ENCODE results near the gene ITGB5. TPM values are rescaled to one million over a fixed set of nuclear protein-coding genes. Genes with fewer than 3 reads are reported as not detected.

ITGB5 gene
- polyA plus RNA-seq, 2 of the 4 experiments (the other 2 are of a cell fraction): 201 to 260 TPM

GRCh38 chr3:124834723-124835718 lies 52.1 kb downstream of the ITGB5 start:
- H3K4me3 ChIP-seq: peak overlapping the region; percentile 22; the same call in 1 of the 3 replicates
- TF ChIP-seq EHMT2 (IDR thresholded peaks at IDR 0.05; ENCODE audit: low read depth) (no peak), HMGXB4 (CRISPR knock-in tag; IDR thresholded peaks at IDR 0.05; ENCODE audit: borderline replicate concordance) (no peak), E2F6 (IDR thresholded peaks at IDR 0.05; ENCODE audit: borderline replicate concordance, low read depth) (peak; percentile 81), RAD21 (conservative IDR thresholded peaks at IDR 0.05 in 1 of 2, IDR thresholded peaks at IDR 0.05 in 1 of 2) (peak in 1 of 2 experiments; percentile 5; a peak in 2 of 5 replicates), CEBPB (IDR thresholded peaks at IDR 0.05) (peak in 1 of 2 experiments; percentile 42; a peak in 2 of 4 replicates), PHF8 (IDR thresholded peaks at IDR 0.05; ENCODE audit: borderline replicate concordance, low read depth) (no peak), KDM5A (IDR thresholded peaks at IDR 0.05) (no peak), ESRRA (IDR thresholded peaks at IDR 0.05; ENCODE audit: borderline replicate concordance, low read length) (no peak), CHD4 (IDR thresholded peaks at IDR 0.05; ENCODE audit: borderline replicate concordance) (no peak), BCL3 (IDR thresholded peaks at IDR 0.05) (no peak), ATOH8 (CRISPR knock-in tag; IDR thresholded peaks at IDR 0.05; ENCODE audit: low read depth) (peak; percentile 93), MYC (IDR thresholded peaks at IDR 0.05; ENCODE audit: borderline replicate concordance, low read length) (peak; percentile 60; the same call in 1 of the 2 replicates), HOXA7 (CRISPR knock-in tag; IDR thresholded peaks at IDR 0.05) (peak; percentile 75; the same call in 1 of the 2 replicates), GATA3 (IDR thresholded peaks at IDR 0.05; ENCODE audit: borderline replicate concordance) (peak; percentile 79), JUN (IDR thresholded peaks at IDR 0.05) (peak; percentile 55 to 59; a peak in 2 of 5 replicates), MAX (IDR thresholded peaks at IDR 0.05) (peak; percentile 93), MAZ (IDR thresholded peaks at IDR 0.05; ENCODE audit: borderline replicate concordance, low read depth, low read length) (no peak), ZNF302 (CRISPR knock-in tag; IDR thresholded peaks at IDR 0.05) (peak; percentile 61), NR3C1 (IDR thresholded peaks at IDR 0.05) (no peak), RFX5 (IDR thresholded peaks at IDR 0.05) (no peak), ZSCAN20 (CRISPR knock-in tag; IDR thresholded peaks at IDR 0.05) (peak; percentile 74; the same call in 1 of the 2 replicates), EHF (CRISPR knock-in tag; IDR thresholded peaks at IDR 0.05) (peak; percentile 87), SMC3 (IDR thresholded peaks at IDR 0.05) (0 out of 3 replicates have a peak, but pooled peaks have one; percentile 7), SREBF2 (IDR thresholded peaks at IDR 0.05) (no peak), FOSB (CRISPR knock-in tag; IDR thresholded peaks at IDR 0.05) (0 out of 2 replicates have a peak, but pooled peaks have one; percentile 43), POLR2A (IDR thresholded peaks at IDR 0.05; ENCODE audit: low read length) (no peak), NFE2L2 (conservative IDR thresholded peaks at IDR 0.05; ENCODE audit: low read length) (peak; percentile 29; the same call in 1 of the 2 replicates), EP300 (IDR thresholded peaks at IDR 0.05) (peak; percentile 8 to 84; a peak in 2 of 5 replicates), KDM1A (IDR thresholded peaks at IDR 0.05; ENCODE audit: low read depth) (no peak), CTCF (IDR thresholded peaks at IDR 0.05) (no peak), BHLHE40 (IDR thresholded peaks at IDR 0.05; ENCODE audit: low read depth, low read length) (peak; percentile 85), NPAS2 (CRISPR knock-in tag; IDR thresholded peaks at IDR 0.05; ENCODE audit: borderline replicate concordance) (peak; percentile 89), HES2 (IDR thresholded peaks at IDR 0.05) (no peak)

More at GRCh38 chr3:124834723-124835718, 52.1 kb downstream of the ITGB5 start:
- H3K4me1 ChIP-seq: peaks cover 85% of the 10 kb centered on the region
- FAIRE-seq (no peak), DNase-seq (ENCODE audit: low read depth in 1 of 2, low spot score in 1 of 2) (peak; percentile 61 to 91), ATAC-seq (peak; percentile 36 to 37)
- 25% methylated on average over 17 of the region's 20 CpGs for WGBS (ENCODE audit: missing lambda C conversion rate)
- CTCF ChIA-PET: interaction anchor here (0.8 to 3.1 kb wide), 9 partner anchors 8 to 74 kb away, joined by 3 to 12 read pairs (median 5); no protein-coding TSS in a partner anchor
- H3K27ac ChIP-seq: peak overlapping the region; percentile 93 to 94
- POLR2A ChIA-PET: interaction anchor here (1.0 to 1.6 kb wide), 4 partner anchors 11 to 52 kb away, joined by 3 to 8 read pairs (median 4); partner anchors contain the start of gene ITGB5
- H3K4me2 ChIP-seq: peak overlapping the region; percentile 67
- peaks cover 6% of the 10 kb centered on the region; the same call in 1 of the 3 replicates for H3K9me3 ChIP-seq
